ENCODE results near the gene TTC14.

The TTC14 gene

GRCh38 chr3:180633722-180634121 is 31.8 kb downstream of the TTC14 start:
- no peak for DNase-seq (ENCODE audit: low read depth)

- DNase-seq (ENCODE audit: low read depth): no peak
Measured at GRCh38 chr3:180640987-180641386, 39.0 kb downstream of the TTC14 start.

GRCh38 chr3:180646187-180646790 is 44.3 kb downstream of the TTC14 start:
- peak; percentile 4 for DNase-seq (ENCODE audit: low read depth)

- no peak for DNase-seq (ENCODE audit: low read depth)
Measured at GRCh38 chr3:180656406-180656805, 54.4 kb downstream of the TTC14 start.

GRCh38 chr3:180657094-180657493 is 55.1 kb downstream of the TTC14 start:
- no peak for DNase-seq (ENCODE audit: low read depth)

Measured in iris pigment epithelial cell (primary cell).